ACHN (cell line): ENCODE data around the gene TMEM125.

Experiments
- DNase-seq: peaks from one replicate; pipeline ENCODE4 v3.0.0-alpha.2; 2015
- in situ Hi-C: cut with HindIII; loops from 2 replicates; pipeline ENCODE4 v1.10.0; 2017; ENCODE audit warnings: low sequenced_read_pairs, low pct_ligation_motif_present, low pct_unique_long_range_greater_than_20kb

TMEM125 gene

GRCh38 chr1:43303471-43304313 lies 33.9 kb downstream of the TMEM125 start:
- in situ Hi-C loops = no loop called here
- no peak for DNase-seq

DNA sequence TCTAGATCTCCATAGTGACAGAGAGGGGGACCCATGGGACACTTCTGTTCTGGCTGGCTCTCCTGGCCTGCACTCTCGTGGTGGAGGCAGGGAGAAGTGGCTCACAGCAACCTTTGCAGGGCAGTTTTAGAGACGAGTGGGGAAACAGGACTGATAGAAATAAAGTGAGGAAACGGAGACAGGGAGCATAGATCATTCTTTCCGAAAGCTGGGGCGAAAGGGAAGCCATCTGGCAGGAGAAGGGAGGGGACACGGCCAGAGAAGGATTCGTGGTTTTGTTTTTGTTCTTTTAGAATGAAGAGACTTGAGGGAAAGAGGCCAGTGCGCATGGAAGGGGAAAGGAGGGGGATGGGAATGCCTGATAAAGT lies 34.5 kb downstream of the TMEM125 start:
- in situ Hi-C loops = no loop called here
- no peak for DNase-seq

- in situ Hi-C loops = no loop called here
- DNase-seq = no peak
These were observed 35.1 kb downstream of the TMEM125 start for GRCh38 chr1:43304771-43305300.

DNA sequence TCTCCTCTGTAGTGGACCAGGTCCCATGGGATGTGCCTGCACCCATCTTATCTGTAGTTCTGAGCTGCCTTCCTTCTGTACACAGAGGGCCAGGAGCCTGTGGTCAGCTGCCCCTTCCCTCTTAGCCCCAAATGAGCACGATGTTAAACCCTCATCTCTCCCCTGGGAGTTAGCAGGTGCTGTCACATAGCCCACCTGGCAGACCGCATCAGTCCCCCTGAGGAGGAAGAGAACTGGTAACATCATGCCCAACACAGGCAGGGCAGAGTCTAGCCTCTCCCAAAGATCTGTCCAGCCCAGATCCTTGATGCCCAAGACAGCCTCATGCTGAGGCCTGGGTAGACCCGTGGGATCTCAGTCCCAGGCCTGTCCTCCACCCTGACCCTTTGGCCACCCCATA lies 35.7 kb downstream of the TMEM125 start:
- no peak for DNase-seq
- in situ Hi-C loops = no loop called here

GRCh38 chr1:43305926-43306687 lies 36.3 kb downstream of the TMEM125 start:
- DNase-seq = no peak
- in situ Hi-C loops = no loop called here

GRCh38 chr1:43306688-43307457 lies 37.1 kb downstream of the TMEM125 start:
- no peak for DNase-seq
- in situ Hi-C loops = no loop called here

GRCh38 chr1:43307458-43308158 lies 37.8 kb downstream of the TMEM125 start:
- no peak for DNase-seq

GRCh38 chr1:43308635-43309404 lies 39.0 kb downstream of the TMEM125 start:
- DNase-seq = no peak
- in situ Hi-C loops = no loop called here

More at GRCh38 chr1:43307458-43308158, 37.8 kb downstream of the TMEM125 start:
- in situ Hi-C loops = no loop called here

DNA sequence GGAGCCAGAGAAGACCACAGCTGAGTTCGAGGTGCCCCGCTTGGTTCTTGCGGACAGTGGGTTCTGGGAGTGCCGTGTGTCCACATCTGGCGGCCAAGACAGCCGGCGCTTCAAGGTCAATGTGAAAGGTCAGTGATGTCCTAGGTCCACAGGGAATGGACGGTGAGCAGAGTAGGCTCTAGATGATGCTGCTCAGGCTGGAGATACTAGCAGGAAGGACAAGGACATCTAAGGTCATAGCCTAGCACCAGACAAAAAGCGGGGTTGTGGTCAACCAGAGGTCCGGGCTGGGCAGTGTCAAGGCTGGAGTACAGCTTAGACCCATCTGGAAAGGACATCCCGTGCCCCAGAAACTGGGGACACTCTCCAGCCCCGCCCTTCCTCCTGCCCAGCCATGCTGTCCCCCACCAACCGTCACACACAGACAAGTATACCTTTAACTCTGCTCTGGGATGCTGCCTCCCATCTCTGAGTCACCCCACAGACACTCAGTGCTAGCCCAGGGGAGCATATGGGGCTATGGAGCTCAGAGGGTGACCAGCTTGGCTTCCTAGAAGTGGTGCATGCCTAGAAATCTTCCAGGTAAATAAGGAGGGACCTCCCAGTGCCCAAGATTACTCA lies 39.7 kb downstream of the TMEM125 start:
- no peak for DNase-seq
- in situ Hi-C loops = no loop called here

- in situ Hi-C loops = no loop called here
- no peak for DNase-seq
These were observed 41.7 kb downstream of the TMEM125 start for GRCh38 chr1:43311521-43311920.

GRCh38 chr1:43312212-43312623 lies 42.4 kb downstream of the TMEM125 start:
- no peak for DNase-seq
- in situ Hi-C loops = no loop called here

DNA sequence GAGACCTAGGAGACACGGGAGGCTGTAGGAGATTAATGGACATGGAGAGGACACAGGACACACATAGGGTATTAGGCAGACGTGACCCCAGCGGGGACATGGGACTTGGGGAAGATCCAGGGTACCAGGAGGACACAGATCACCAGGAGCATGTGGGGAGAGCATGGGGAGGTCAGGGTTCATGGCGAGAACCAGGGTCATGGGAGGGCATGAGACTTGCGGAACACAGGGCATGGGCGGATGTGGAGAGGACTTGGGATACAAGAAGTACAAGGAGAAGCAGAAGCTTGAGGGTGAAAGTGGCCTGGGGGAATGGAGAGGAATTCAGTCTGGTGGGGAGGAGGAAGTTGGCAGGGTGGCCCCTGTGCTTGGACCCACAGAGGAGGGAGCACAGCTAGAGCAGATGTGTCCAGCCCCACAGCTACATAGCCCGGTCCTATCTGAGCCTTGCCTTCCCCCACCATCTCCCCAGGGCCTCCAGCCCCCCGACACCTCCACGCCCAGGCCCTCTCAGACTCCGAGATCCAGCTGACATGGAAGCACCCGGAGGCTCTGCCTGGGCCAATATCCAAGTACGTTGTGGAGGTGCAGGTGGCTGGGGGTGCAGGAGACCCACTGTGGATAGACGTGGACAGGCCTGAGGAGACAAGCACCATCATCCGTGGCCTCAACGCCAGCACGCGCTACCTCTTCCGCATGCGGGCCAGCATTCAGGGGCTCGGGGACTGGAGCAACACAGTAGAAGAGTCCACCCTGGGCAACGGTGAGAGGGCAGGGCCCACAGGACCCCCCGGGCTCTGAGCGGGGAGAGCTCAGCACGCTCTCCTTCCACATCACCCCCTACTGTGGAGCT lies 43.1 kb downstream of the TMEM125 start:
- DNase-seq = no peak
- in situ Hi-C loops = no loop called here

DNA sequence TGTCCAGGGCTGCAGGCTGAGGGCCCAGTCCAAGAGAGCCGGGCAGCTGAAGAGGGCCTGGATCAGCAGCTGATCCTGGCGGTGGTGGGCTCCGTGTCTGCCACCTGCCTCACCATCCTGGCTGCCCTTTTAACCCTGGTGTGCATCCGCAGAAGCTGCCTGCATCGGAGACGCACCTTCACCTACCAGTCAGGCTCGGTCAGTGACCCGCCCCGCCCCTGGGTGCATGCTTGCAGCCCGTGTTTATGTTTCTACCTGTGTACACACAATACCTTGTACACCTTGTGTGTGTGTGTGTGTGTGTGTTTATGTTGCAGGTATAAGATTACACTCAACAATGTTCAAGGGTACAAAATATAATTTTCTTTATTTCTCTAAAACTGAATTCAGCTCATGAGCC lies 44.0 kb downstream of the TMEM125 start:
- in situ Hi-C loops = no loop called here
- DNase-seq = no peak

DNA sequence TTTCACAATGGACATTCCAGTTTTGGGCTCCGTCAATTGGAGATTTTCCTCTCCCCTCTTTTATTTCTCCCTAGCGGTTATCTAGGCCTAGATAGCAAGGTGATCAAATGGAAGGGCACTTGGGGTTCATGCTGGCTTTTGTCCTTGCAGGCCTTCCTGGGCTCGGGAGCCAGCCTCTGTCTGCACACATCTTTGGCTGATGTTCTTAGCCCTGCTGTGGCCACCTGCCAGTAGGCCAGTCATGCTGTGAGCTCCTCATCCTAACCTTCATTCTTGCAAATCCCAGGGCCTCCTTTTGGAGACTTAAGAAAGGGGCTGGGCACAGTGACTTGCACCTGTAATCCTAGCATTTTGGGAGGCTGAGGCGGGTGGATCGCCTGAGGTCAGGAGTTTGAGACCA lies 44.5 kb downstream of the TMEM125 start:
- DNase-seq = no peak
- in situ Hi-C loops = no loop called here

- in situ Hi-C loops = no loop called here
- no peak for DNase-seq
These were observed 45.7 kb downstream of the TMEM125 start for GRCh38 chr1:43315481-43315880.

DNA sequence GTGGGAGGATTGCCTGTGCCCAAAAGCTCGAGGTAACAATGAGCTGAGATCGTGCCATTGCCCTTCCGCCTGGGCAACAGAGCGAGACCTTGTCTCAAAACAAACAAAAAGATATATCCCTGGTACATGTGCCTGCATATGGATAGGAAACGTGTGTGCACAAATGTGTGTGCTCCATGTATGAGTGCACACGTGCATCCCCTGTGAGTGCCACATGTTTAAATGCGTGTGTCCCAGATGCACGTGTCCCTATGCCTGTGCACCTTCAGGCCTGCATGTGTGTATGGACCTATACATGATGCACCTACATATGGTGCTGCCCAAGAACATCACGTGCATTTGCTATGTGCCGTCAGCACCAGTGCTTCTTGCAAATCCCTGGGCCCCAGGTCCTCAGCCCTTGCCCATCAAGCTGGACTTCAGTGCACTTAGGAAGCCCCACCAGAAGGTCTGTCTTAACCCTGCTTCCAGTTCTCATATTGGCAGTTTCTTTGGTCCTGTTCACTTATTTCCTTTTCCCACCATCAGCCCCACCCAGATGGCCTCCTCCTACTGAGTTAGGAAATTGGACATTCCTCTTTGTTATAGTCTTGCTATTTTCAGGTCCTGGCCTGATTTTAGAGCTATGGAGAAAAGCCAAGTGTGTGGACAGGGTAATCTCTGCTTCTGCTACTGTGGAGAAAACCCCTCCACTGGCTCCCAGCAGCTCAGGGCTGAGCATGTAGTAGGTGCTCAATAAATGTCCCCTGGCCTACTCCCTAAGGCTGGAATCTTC lies 46.4 kb downstream of the TMEM125 start:
- no peak for DNase-seq
- in situ Hi-C loops = no loop called here
